ENCODE data around the gene PDXP.

- TF ChIP-seq CTCF (IDR thresholded peaks at IDR 0.05 in 2 of 3, conservative IDR thresholded peaks at IDR 0.05 in 1 of 3; ENCODE audit: borderline replicate concordance in 1 of 3, insufficient read depth in 1 of 3, low read depth in 2 of 3, low read length in 2 of 3) (no peak), EZH2 (IDR thresholded peaks at IDR 0.05) (no peak), POLR2A (IDR thresholded peaks at IDR 0.05; ENCODE audit: borderline replicate concordance, extremely low read depth, insufficient read depth, insufficient read length) (no peak), EGR1 (IDR thresholded peaks at IDR 0.05; ENCODE audit: low read depth) (no peak), EZH2phosphoT487 (IDR thresholded peaks at IDR 0.05; ENCODE audit: borderline replicate concordance) (no peak), JUND (IDR thresholded peaks at IDR 0.05) (no peak), TCF7L2 (IDR thresholded peaks at IDR 0.05; ENCODE audit: borderline replicate concordance, extremely low read depth, insufficient read depth, insufficient read length) (no peak), RAD21 (IDR thresholded peaks at IDR 0.05; ENCODE audit: low read depth) (no peak)
Measured at GRCh38 chr22:37635157-37635556, 23.4 kb upstream of the PDXP start.

Measured in HCT116 (cell line).